Measurements from ENCODE around the gene ARID3A.

- TF ChIP-seq CTCF (IDR thresholded peaks at IDR 0.05) (no peak), POLR2A (IDR thresholded peaks at IDR 0.05) (no peak)
These were observed 83.5 kb downstream of the ARID3A start for GRCh38 chr19:1009041-1009980.
